Measurements from ENCODE around the gene FKBP6. TPM values are rescaled to one million over a fixed set of nuclear protein-coding genes. Genes with fewer than 3 reads are reported as not detected.
A peak's percentile ranks its signal among the peaks of the same experiment; 100 is the strongest.
"Not testable (repeated sequence)": the region's sequence is repeated elsewhere in the genome, so short reads cannot be mapped to it uniquely, and the experiment has no call there.

Gene FKBP6
- total RNA-seq, 4 donors from 2014 or later: not detected

DNA sequence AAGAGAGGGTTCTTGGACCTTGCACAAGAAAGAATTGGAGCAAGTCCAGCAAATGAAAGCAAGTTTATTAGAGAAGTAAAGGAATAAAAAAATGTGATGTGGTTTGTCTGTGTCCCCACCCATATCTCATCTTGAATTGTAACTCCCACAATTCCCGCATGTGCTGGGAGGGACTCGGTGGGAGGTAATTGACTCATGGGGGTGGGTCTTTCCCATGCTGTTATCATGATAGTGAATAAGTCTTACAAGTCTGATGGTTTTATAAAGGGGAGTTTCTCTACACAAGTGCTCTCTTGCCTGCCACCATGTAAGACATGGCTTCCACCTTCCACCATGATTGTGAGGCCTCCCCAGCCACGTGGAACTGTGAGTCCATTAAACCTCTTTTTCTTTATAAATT lies 66.5 kb downstream of the FKBP6 start:
- Histone ChIP-seq H3K27ac (no peak overlapping the region), H3K9me3 (peaks cover 0 to 12% (median 0%) of the 10 kb centered on the region in 3 donors), H3K36me3 (no peaks in the 10 kb centered on the region), H3K27me3 (no peaks in the 10 kb centered on the region), H3K4me3 (no peak overlapping the region), H3K4me1 (peaks cover 0 to 10% (median 0%) of the 10 kb centered on the region in 3 donors)
- TF ChIP-seq, protein P1, sequence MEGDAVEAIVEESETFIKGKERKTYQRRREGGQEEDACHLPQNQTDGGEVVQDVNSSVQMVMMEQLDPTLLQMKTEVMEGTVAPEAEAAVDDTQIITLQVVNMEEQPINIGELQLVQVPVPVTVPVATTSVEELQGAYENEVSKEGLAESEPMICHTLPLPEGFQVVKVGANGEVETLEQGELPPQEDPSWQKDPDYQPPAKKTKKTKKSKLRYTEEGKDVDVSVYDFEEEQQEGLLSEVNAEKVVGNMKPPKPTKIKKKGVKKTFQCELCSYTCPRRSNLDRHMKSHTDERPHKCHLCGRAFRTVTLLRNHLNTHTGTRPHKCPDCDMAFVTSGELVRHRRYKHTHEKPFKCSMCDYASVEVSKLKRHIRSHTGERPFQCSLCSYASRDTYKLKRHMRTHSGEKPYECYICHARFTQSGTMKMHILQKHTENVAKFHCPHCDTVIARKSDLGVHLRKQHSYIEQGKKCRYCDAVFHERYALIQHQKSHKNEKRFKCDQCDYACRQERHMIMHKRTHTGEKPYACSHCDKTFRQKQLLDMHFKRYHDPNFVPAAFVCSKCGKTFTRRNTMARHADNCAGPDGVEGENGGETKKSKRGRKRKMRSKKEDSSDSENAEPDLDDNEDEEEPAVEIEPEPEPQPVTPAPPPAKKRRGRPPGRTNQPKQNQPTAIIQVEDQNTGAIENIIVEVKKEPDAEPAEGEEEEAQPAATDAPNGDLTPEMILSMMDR (IDR thresholded peaks at IDR 0.05): no peak
- TF ChIP-seq POLR2A (IDR thresholded peaks at IDR 0.05) (no peak), POLR2AphosphoS5 (IDR thresholded peaks at IDR 0.05) (no peak), EP300 (IDR thresholded peaks at IDR 0.05) (no peak)
- WGBS, 2 donors (ENCODE audit: low coverage in 1 of 2): 51 to 60% methylated on average over 2 to 3 of the region's 3 CpGs
- ATAC-seq: no peak

DNA sequence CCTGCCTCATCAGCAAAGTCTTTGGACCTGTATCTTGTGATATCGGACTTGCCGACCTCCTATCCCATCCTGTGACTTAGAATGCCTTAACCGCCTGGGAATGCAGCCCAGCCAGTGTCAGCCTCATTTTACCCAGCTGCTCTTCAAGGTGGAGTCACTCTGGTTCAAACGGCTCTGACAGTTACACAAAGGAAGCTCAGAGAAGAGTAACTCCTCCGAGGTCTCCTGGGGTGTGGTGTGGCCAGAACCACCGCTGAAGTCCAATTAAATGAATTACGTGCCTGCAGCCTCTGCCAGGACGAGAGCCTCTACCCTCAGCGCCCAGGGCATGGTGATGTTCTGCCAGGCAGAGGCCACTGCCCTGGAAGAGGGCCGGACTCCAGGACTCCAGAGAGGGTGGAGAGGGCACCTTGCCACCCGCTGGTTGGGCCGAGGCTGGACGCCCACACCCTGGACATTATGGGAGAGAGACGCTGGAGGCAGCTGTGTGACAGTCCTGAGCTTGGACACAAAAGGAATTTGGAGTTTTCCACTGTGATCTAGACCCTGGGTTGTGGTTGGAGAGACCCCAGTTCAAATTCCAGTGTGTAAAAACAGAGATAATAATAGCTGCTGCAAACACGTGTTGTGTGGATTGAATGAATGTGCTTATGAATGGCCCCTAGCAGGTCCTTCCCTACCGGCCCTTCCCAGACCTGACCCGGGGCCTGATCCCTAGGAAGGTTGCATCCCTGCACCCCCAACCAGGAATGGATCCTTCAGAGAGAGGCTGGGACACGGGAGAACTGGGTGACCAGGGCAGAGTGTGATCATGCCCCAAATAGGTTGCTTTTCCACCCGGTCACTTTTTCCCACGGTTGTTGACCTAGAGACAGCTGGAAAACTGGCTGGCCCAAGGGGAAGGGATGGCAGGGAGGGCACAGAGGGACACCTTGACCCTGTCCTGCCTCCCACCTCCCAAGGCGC lies 67.9 kb downstream of the FKBP6 start:
- Histone ChIP-seq H3K27ac (no peak overlapping the region), H3K4me1 (peaks cover 0 to 10% (median 0%) of the 10 kb centered on the region in 3 donors), H3K9me3 (no peaks in the 10 kb centered on the region), H3K36me3 (no peaks in the 10 kb centered on the region), H3K4me3 (no peak overlapping the region), H3K27me3 (no peaks in the 10 kb centered on the region)
- TF ChIP-seq, protein P1 (IDR thresholded peaks at IDR 0.05): no peak
- TF ChIP-seq EP300 (IDR thresholded peaks at IDR 0.05) (no peak), POLR2AphosphoS5 (IDR thresholded peaks at IDR 0.05) (no peak), POLR2A (IDR thresholded peaks at IDR 0.05) (no peak)
- WGBS, 2 donors (ENCODE audit: low coverage in 1 of 2): 58 to 90% methylated on average over 2 to 6 of the region's 21 CpGs
- ATAC-seq: no peak

DNA sequence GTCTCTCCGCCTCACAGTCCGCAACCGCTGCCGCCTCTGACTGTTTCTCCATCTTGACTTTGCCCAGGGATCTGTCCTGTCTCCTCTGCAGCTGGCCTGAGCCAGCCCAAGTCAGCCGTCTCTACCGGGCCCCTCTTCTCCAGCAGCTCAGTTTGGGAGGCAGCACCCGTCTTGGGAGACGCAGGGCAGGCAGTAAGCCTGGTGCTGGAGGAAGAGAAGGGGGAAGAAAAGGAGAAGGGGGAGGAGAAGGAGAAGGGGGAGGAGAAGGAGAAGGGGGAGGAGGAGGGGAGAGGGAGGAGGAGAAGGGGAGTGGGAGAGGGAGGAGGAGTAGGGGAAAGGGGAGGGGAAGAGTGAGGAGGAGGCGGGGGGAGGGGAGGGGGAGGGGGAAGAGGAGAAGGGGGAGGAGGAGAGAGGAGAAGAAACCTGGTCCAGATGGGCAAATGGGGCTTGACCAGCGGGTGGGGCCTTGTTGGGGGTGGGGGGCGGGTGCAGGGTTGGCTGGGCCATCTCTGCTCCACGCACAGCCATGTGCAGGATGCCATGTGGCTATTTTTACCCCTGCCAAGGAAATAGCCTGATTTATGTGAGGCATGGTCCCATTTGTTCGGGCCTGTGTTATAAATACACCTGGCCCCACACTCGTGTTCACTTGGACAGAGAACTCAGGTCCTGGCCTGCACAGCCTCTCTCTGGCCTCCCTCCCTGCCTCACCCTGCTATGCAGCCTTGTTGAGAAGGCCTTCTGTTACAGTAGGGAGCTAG lies 69.7 kb downstream of the FKBP6 start:
- H3K4me3 ChIP-seq: peak overlapping the region in 1 of 2 donors; percentile 28
- 4 to 8% methylated on average over 4 to 7 of the region's 14 CpGs for whole genome bisulfite sequencing, 2 donors (ENCODE audit: low coverage in 1 of 2)
- H3K27me3 ChIP-seq: no peaks in the 10 kb centered on the region
- no peak overlapping the region for H3K27ac ChIP-seq
- no peaks in the 10 kb centered on the region for H3K9me3 ChIP-seq
- peaks cover 0 to 10% (median 0%) of the 10 kb centered on the region in 3 donors for H3K4me1 ChIP-seq
- TF ChIP-seq EP300 (IDR thresholded peaks at IDR 0.05) (no peak), POLR2AphosphoS5 (IDR thresholded peaks at IDR 0.05) (no peak), POLR2A (IDR thresholded peaks at IDR 0.05) (no peak)
- TF ChIP-seq, protein P1 (IDR thresholded peaks at IDR 0.05): no peak
- peak; percentile 36 for ATAC-seq
- no peaks in the 10 kb centered on the region for H3K36me3 ChIP-seq

DNA sequence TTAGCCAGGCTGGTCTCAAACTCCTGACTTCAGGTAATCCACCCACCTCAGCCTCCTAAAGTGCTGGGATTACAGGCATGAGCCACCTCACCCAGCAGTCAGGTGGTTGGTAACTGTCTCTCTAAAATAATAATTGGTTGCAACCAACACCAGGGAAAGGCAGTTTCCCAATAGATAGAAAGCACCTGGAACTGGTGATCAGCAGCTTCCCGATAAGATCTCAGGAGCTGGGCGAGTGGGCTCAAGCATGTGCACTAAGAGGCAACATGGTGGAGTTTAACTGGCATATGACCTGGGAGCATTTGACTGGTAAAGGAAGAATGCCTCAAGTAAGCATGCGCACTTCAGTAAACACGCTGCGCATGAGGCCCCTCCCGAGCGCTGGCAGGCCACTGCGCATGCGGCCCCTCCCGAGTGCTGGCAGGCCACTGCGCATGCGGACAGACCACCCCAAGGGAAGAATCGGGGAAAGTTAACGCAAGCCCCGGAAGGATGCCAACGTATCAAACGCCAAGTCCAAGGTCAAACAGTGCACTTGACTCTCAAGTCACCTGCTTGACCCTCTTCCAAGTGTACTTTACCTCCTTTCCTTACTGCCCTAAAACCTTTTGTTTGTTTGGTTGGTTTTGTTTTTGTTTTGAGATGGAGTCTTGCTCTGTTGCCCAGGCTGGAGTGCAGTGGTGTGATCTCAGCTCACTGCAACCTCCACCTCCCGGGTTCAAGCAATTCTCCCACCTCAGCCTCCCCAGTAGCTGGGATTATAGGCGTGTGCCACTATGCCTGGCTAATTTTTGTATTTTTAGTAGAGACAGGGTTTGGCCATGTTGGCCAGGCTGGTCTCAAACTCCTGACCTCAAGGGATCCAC lies 71.5 kb downstream of the FKBP6 start:
- H3K4me3 ChIP-seq: peak overlapping the region in 1 of 2 donors; percentile 30
- not testable (repeated sequence) for H3K9me3 ChIP-seq, H3K27me3 ChIP-seq, H3K36me3 ChIP-seq, H3K27ac ChIP-seq
- ATAC-seq: peak; percentile 81
- H3K4me1 ChIP-seq: peaks cover 0 to 10% (median 0%) of the 10 kb centered on the region in 3 donors
- 44 to 48% methylated on average over 13 of the region's 19 CpGs for WGBS, 2 donors (ENCODE audit: low coverage in 1 of 2)

DNA sequence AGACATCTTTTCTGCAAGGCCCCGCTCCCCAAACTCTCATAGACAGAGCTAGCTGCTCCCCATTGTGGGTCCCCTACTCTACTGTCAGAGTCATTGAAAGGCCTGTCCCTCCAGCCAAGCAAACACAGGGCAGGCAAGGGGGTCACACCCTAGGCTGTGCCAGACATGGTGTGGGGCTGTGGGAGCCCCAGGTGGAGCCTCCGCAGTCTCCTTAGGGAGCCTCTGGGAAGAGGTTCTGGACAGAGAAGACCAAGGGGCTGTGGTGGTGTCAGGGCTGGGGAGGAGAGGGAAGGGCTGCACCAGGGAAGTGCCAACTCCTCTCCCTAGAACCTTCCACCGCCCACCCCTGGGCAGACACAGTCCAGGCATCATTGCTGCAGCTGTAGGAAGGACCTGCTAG lies 76.9 kb downstream of the FKBP6 start:
- H3K36me3 ChIP-seq, ATAC-seq, H3K4me1 ChIP-seq, H3K27ac ChIP-seq, H3K27me3 ChIP-seq, H3K9me3 ChIP-seq, H3K4me3 ChIP-seq: not testable (repeated sequence)
- WGBS, 2 donors (ENCODE audit: low coverage in 1 of 2): no CpG with 5 or more reads among the region's 3 CpGs

Small RNA genes lying within 50 kb of the gene (small RNA-seq; reads per million reads assigned to genes)
- 0 reads per million in 4 donors for gene RF00019
- 0 reads per million in 4 donors for gene RNU6-1080P

Other genes with a start within 250 kb of the FKBP6 start
- not detected for gene SPDYE9, start 242.1 kb upstream of the FKBP6 start, total RNA-seq
- gene NSUN5, start 19.3 kb upstream of the FKBP6 start, total RNA-seq: 10 to 100 TPM; 15.8 to 34.4 (median 26.7) TPM
- under 1 TPM in 3 of 4 donors, not detected in 1; 0.27 to 0.78 (median 0.42) TPM for gene TRIM50, start 79 bp upstream of the FKBP6 start, total RNA-seq
- gene FZD9, start 105.6 kb downstream of the FKBP6 start, total RNA-seq: 1 to 10 TPM in 1 of 4 donors, under 1 TPM in 3; 0.31 to 2.7 (median 0.81) TPM
- 10 to 100 TPM; 56.0 to 77.8 (median 69.6) TPM for gene BAZ1B, start 194.1 kb downstream of the FKBP6 start, total RNA-seq
- 100 to 1,000 TPM; 104 to 144 (median 108) TPM for gene BCL7B, start 229.5 kb downstream of the FKBP6 start, total RNA-seq